HEK293 (cell line): ENCODE measurements around the gene SIDT1.

Source experiments
- CTCF ChIA-PET: fragments of 350-600 bp; formaldehyde crosslinking; extraction: SDS; loops from one replicate; lab custom pipeline; 2021; ENCODE audit warnings: antibody characterized with exemption; lab: Yijun Ruan, JAX
- POLR2A ChIA-PET: fragments of 300-600 bp; formaldehyde crosslinking; extraction: SDS; loops from one replicate; lab custom pipeline; 2020; ENCODE audit warnings: antibody characterized with exemption, inconsistent platforms; lab: Yijun Ruan, JAX
- H3K27ac ChIP-seq: fragments of 200-500 bp; sonication (Bioruptor generic); 2 replicates; pipeline ENCODE4 v1.5.1; 2014; ENCODE audit warnings: low read depth, low read length, control low read depth, inconsistent platforms; ENCODE audit errors: extremely low read depth
- H3K36me3 ChIP-seq, 2 experiments: fragments of 200-500 bp in 1 of 2; sonication (Bioruptor generic) in 1 of 2; 1 replicate in 1 of 2; 2 replicates in 1 of 2; pipeline ENCODE4 v1.5.1; 2014 to 2017; ENCODE audit warnings: inconsistent platforms in 2 of 2, low read length in 2 of 2; ENCODE audit not compliant: control insufficient read depth in 2 of 2, insufficient read depth in 1 of 2
- H3K4me1 ChIP-seq: fragments of 200-500 bp; sonication (Bioruptor generic); 2 replicates; pipeline ENCODE4 v1.5.1; 2014; ENCODE audit warnings: mild to moderate bottlenecking, low read length, inconsistent platforms; ENCODE audit not compliant: control insufficient read depth, insufficient read depth
- H3K4me3 ChIP-seq: 2 replicates; pipeline ENCODE4 v1.5.1; 2011; ENCODE audit warnings: low read depth, mild to moderate bottlenecking, control low read depth, low read length, moderate library complexity
- H3K9me3 ChIP-seq: fragments of 200-500 bp; sonication (Bioruptor generic); 2 replicates; pipeline ENCODE4 v1.5.1; 2014; ENCODE audit warnings: low read depth, low read length, inconsistent platforms; ENCODE audit not compliant: control insufficient read depth, insufficient read depth
- BCL11B ChIP-seq: fragments of 450-650 bp; formaldehyde crosslinking; IDR thresholded peaks from 2 replicates; pipeline ENCODE4 v1.5.1; 2016; ENCODE audit warnings: low read depth, missing biosample characterization, missing genetic modification characterization
- GLIS2 ChIP-seq: fragments of 450-650 bp; formaldehyde crosslinking; IDR thresholded peaks from 2 replicates; pipeline ENCODE4 v1.5.1; 2016; ENCODE audit warnings: missing biosample characterization, missing genetic modification characterization
- MEIS1 ChIP-seq: sonication (generic); formaldehyde crosslinking; IDR thresholded peaks from 2 replicates; pipeline ENCODE4 v1.8.1; 2022; ENCODE audit warnings: missing genetic modification reagents, mild to moderate bottlenecking, borderline replicate concordance
- SP3 ChIP-seq: fragments of 450-650 bp; formaldehyde crosslinking; IDR thresholded peaks from 2 replicates; pipeline ENCODE4 v1.5.1; 2016; ENCODE audit warnings: missing biosample characterization, missing genetic modification characterization
- ZBTB1 ChIP-seq: fragments of 450-650 bp; formaldehyde crosslinking; IDR thresholded peaks from 2 replicates; pipeline ENCODE4 v1.5.1; 2016; ENCODE audit warnings: missing biosample characterization, missing genetic modification characterization
- ZBTB10 ChIP-seq: fragments of 450-650 bp; formaldehyde crosslinking; IDR thresholded peaks from 2 replicates; pipeline ENCODE4 v1.5.1; 2016; ENCODE audit warnings: missing biosample characterization, missing genetic modification characterization
- ZBTB11 ChIP-seq: fragments of 450-650 bp; formaldehyde crosslinking; conservative IDR thresholded peaks from 2 replicates; pipeline ENCODE4 v1.5.1; 2016; ENCODE audit warnings: low read depth, missing biosample characterization, missing genetic modification characterization
- ZBTB7A ChIP-seq: fragments of 450-650 bp; formaldehyde crosslinking; IDR thresholded peaks from 2 replicates; pipeline ENCODE4 v1.5.1; 2016; ENCODE audit warnings: low read depth, missing biosample characterization, missing genetic modification characterization
- ZNF221 ChIP-seq: fragments of 450-650 bp; formaldehyde crosslinking; IDR thresholded peaks from 2 replicates; pipeline ENCODE4 v1.5.1; 2017; ENCODE audit warnings: missing biosample characterization, missing genetic modification characterization, borderline replicate concordance
- ZNF423 ChIP-seq: fragments of 450-650 bp; formaldehyde crosslinking; IDR thresholded peaks from 2 replicates; pipeline ENCODE4 v1.5.1; 2016; ENCODE audit warnings: missing biosample characterization, missing genetic modification characterization
- ZNF426 ChIP-seq: fragments of 450-650 bp; formaldehyde crosslinking; IDR thresholded peaks from 2 replicates; pipeline ENCODE4 v1.5.1; 2017; ENCODE audit warnings: missing biosample characterization, missing genetic modification characterization, mild to moderate bottlenecking, inconsistent platforms, moderate library complexity
- ZNF488 ChIP-seq: fragments of 450-650 bp; formaldehyde crosslinking; IDR thresholded peaks from 2 replicates; pipeline ENCODE4 v1.5.1; 2016; ENCODE audit warnings: missing biosample characterization, missing genetic modification characterization
- ZNF501 ChIP-seq: fragments of 450-650 bp; formaldehyde crosslinking; IDR thresholded peaks from 2 replicates; pipeline ENCODE4 v1.5.1; 2016; ENCODE audit warnings: missing biosample characterization, missing genetic modification characterization
- ZNF513 ChIP-seq: fragments of 450-650 bp; IDR thresholded peaks from 2 replicates; pipeline ENCODE4 v1.5.1; 2018; ENCODE audit warnings: missing biosample characterization, missing genetic modification characterization
- ZNF544 ChIP-seq: fragments of 450-650 bp; formaldehyde crosslinking; IDR thresholded peaks from 2 replicates; pipeline ENCODE4 v1.5.0; 2017; ENCODE audit warnings: missing biosample characterization, missing genetic modification characterization
- ZNF558 ChIP-seq: fragments of 450-650 bp; formaldehyde crosslinking; IDR thresholded peaks from 2 replicates; pipeline ENCODE4 v1.5.1; 2016; ENCODE audit warnings: missing biosample characterization, missing genetic modification characterization
- ZNF600 ChIP-seq: fragments of 450-650 bp; formaldehyde crosslinking; IDR thresholded peaks from 2 replicates; pipeline ENCODE4 v1.5.1; 2016; ENCODE audit warnings: missing biosample characterization, missing genetic modification characterization
- ZNF768 ChIP-seq: fragments of 450-650 bp; formaldehyde crosslinking; IDR thresholded peaks from 2 replicates; pipeline ENCODE4 v1.5.1; 2018; ENCODE audit warnings: missing biosample characterization, mild to moderate bottlenecking, missing genetic modification characterization
- ZSCAN4 ChIP-seq: fragments of 450-650 bp; formaldehyde crosslinking; IDR thresholded peaks from 2 replicates; pipeline ENCODE4 v1.5.1; 2017; ENCODE audit warnings: missing biosample characterization, missing genetic modification characterization
- TF ChIP-seq, protein P1 (sequence below): fragments of 450-650 bp; formaldehyde crosslinking; IDR thresholded peaks from 2 replicates; pipeline ENCODE4 v1.5.1; 2016; ENCODE audit warnings: missing biosample characterization, missing genetic modification characterization

The SIDT1 gene

GRCh38 chr3:113654310-113654709 is 122.0 kb downstream of the SIDT1 start:
- ChIA-PET POLR2A (no interaction called here), CTCF (interaction anchor here (0.7 kb wide), 1 partner anchor 74 kb away, joined by 4 read pairs; no protein-coding TSS in a partner anchor)
- Histone ChIP-seq H3K9me3 (no peaks in the 10 kb centered on the region), H3K4me1 (no peaks in the 10 kb centered on the region), H3K36me3 (peaks cover 0 to 2% of the 10 kb centered on the region in 2 experiments; a peak in 1 of 3 replicates), H3K27ac (no peak overlapping the region), H3K4me3 (no peak overlapping the region)
- TF ChIP-seq ZBTB11 (tag by site-specific recombination) (no peak), GLIS2 (tag by site-specific recombination) (no peak), ZNF600 (no peak), ZNF513 (tag by site-specific recombination) (no peak), ZNF501 (tag by site-specific recombination) (no peak), ZBTB7A (no peak), ZNF423 (tag by site-specific recombination) (no peak), SP3 (tag by site-specific recombination) (no peak), ZSCAN4 (tag by site-specific recombination) (no peak), ZBTB10 (tag by site-specific recombination) (no peak), BCL11B (tag by site-specific recombination) (no peak), ZNF544 (tag by site-specific recombination) (no peak), ZNF768 (no peak), ZNF221 (tag by site-specific recombination) (no peak), MEIS1 (CRISPR knock-in tag) (no peak), ZBTB1 (tag by site-specific recombination) (no peak), ZNF558 (no peak), ZNF488 (no peak), ZNF426 (tag by site-specific recombination) (no peak)
- TF ChIP-seq, protein P1, sequence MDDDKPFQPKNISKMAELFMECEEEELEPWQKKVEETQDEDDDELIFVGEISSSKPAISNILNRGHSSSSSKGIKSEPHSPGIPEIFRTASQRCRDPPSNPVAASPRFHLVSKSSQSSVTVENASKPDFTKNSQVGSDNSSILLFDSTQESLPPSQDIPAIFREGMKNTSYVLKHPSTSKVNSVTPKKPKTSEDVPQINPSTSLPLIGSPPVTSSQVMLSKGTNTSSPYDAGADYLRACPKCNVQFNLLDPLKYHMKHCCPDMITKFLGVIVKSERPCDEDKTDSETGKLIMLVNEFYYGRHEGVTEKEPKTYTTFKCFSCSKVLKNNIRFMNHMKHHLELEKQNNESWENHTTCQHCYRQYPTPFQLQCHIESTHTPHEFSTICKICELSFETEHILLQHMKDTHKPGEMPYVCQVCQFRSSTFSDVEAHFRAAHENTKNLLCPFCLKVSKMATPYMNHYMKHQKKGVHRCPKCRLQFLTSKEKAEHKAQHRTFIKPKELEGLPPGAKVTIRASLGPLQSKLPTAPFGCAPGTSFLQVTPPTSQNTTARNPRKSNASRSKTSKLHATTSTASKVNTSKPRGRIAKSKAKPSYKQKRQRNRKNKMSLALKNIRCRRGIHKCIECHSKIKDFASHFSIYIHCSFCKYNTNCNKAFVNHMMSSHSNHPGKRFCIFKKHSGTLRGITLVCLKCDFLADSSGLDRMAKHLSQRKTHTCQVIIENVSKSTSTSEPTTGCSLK, result no peak
